HG03095 (cell line): ENCODE measurements around the gene ATP6V1F.

Experiments used
- ATAC-seq: cut with Tn5 transposase; IDR thresholded peaks from one replicate; pipeline ENCODE4 v1.9.1; 2021; ENCODE audit warnings: moderate library complexity; ENCODE audit not compliant: unreplicated experiment

ATP6V1F gene

GRCh38 chr7:128848289-128849155, 14.1 kb upstream of the ATP6V1F start:
- ATAC-seq = no peak

DNA sequence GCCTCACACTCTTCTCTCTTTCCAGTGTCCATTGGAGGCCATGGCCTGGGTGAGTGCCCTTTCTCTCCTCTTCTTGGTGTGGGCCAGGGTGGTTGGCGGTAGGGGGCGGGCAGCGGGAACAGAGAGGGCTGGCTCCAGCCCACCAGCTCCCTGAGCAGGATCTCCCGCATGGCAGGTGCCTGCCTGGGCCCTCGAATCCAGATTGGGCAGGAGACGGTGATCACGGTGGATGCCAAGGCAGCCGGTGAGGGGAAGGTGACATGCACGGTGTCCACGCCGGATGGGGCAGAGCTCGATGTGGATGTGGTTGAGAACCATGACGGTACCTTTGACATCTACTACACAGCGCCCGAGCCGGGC, 13.5 kb upstream of the ATP6V1F start:
- ATAC-seq = no peak

GRCh38 chr7:128849804-128850490, 12.7 kb upstream of the ATP6V1F start:
- no peak for ATAC-seq

- ATAC-seq = no peak
Observed at GRCh38 chr7:128852537-128853254, 10.0 kb upstream of the ATP6V1F start.

DNA sequence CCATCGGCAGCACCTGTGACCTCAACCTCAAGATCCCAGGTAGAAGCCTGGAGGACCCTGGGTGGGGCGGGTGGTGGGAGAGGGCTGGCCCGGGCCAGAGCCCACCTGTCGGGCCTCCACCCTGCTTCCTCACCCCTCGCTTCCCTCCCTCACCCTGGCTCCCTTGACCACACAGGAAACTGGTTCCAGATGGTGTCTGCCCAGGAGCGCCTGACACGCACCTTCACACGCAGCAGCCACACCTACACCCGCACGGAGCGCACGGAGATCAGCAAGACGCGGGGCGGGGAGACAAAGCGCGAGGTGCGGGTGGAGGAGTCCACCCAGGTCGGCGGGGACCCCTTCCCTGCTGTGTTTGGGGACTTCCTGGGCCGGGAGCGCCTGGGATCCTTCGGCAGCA, 8.9 kb upstream of the ATP6V1F start:
- ATAC-seq = no peak

- no peak for ATAC-seq
Observed at GRCh38 chr7:128854396-128854795, 8.3 kb upstream of the ATP6V1F start.

DNA sequence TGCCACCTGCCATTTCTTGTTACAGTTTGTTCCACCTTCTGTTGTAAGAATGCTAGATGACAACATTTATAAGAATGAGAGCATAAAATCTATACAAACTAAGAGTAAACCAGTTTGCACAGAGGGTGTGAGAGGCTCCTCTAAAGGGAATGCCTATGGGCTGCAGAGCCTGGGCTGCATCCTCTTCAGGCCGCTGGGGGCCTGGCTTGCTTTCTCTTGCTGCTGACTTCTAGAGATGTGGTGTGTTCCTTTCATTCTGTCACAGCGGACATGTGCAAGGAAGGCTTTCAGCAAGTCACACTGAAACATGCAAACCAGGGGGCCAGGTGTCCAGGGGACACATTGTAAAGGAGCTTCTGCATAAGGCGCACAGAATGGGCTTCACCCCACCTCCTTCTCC, 7.1 kb upstream of the ATP6V1F start:
- no peak for ATAC-seq

DNA sequence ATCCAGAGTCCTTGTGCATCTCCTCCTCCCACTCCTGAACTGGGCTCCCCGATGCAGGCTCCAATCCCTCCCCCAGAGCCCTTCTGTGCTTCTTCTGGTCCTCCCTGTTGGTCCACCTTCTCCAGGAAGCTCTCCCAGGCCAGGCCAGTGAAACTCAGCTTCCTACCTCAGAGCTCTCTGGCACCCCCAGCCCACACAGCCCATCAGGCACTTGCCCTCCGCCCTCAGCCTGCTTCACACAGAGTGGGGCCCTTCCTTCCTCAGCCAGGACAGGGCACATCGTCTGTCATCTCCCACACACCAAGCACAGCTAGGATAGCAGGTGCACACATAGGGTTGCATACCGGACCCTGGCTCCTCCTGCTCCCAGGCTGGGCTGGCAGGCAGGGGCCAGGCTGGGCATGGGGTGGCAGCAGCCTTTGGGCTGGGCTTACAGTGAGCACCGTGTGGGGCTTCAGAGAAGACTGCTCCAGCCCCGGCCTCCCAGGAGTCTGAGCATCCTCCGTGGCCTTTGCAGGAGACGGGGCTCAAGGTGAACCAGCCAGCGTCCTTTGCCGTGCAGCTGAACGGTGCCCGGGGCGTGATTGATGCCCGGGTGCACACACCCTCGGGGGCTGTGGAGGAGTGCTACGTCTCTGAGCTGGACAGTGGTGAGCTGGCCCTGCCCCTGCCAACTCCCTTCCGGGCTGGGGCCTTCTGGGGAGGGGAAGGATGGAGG, 6.5 kb upstream of the ATP6V1F start:
- ATAC-seq = no peak

DNA sequence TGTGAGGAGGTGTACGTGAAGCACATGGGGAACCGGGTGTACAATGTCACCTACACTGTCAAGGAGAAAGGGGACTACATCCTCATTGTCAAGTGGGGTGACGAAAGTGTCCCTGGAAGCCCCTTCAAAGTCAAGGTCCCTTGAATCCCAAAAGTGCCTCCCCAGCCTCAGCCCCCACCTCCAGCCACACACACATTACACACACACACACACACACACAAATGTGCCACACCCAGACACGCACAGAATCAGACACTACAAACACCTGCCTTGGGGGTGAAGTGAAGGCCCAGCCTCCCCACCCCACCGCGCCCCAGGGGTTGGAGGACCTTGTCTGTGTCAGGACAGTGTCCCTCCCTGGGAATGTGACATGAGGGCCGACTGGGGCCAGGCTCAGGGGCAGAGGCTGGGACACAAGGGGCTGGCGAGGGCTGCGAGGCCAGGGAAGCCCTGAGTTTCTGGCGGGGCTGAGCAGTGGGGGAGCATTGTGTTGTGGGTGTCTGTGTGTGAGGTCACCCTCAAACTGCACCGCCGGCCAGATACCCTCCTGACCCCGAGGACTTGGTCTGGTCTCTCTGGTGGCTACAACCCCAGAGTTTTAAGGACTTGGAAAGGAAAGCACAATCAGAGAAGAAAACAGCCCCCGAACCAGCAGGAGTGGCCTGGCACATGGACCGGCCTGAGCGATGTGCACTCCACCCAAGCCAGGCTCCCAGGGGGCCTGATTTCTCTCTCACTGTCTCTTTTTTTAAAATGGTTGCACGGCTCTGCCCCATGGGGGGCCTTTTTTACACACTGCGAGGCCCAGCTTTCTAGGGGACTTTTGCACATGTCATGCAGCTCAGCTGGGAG, 4.0 kb upstream of the ATP6V1F start:
- no peak for ATAC-seq

DNA sequence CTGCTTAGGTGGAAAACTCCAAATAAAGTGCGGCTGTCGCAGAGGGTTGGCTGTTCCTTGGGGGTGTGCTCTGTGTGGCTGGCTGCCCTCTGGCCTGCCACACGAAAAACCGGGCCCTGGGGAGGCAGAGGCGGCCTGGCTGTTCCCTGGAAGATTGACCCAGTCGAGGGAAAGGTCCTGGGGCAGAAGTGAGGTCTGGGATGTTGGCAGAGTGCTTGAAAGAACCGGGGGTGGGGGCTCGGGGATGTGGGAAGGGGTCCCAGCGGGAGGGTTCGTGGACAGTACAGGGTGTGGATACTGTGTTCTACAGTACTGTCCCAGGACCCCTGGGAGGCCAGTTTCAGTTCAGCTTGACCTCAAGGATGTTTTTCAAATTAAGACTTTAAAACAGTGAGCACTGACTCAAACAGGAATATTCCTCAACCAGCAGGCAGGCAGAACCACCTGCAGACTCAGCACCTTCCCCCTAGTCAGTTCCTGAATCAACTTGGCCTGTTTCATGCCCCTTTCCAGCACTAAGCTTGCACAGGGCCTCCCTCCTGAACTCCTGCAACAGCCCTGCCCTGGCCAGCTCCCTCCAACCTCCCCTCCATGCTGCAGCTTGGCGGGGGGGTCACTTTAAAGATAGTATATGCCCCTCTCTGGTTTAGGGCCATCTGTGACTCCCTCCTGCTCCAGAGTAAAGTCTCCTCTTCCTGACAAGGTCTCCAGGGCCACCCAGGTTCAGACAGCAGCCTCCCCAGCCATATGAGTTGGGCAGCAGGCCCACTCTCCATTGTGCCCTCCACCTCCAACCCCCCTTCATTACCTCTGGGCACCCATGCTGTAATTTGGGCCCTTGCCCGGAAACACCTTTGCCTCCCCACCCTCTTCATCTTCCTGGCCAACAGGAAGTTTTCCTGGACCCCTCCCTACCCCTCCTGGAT, 3.2 kb upstream of the ATP6V1F start:
- ATAC-seq = no peak

DNA sequence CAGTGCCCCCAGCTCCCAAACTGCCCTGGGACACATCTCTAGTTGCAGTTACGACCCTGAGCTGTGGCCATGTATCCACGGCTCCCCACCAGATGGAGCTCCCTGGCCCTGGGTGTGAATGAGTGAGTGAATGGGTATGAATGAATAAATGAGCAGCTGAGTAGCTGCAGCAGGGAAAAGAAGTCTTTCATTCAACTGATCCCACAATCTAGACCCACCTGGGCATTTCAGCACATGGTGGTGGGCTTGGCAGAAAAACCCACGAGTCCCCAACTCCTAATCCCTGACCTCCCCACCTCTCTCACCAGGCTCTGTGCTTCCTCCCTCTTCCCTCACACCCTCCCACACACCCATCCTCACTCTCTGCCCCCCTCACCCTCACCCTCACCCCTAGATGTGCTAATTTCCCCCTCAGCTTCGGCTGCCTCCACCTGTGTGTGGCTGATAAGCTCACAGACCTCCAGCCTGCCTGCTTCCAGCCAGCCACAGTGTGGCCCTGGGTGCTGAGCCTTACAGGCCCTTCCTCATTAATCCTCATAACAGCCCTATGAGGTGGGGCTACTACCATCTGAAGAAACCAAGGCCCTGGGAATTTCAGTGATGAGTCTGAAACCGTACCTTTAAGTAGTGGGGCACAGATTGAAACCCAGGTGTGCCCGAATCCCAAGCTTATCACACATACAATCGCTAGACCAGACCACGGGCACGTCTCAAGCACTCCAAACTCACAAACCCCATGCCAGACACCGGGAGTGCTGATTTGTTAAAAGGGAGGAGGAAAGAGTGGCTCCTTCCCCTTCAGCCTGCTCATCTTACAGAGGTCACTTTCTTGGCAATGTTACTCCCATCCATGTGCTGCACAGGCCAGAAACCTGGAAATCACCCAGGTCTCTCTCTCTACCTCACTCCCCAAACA, 2.2 kb upstream of the ATP6V1F start:
- no peak for ATAC-seq

GRCh38 chr7:128861957-128862570, 592 bp upstream of the ATP6V1F start:
- no peak for ATAC-seq

DNA sequence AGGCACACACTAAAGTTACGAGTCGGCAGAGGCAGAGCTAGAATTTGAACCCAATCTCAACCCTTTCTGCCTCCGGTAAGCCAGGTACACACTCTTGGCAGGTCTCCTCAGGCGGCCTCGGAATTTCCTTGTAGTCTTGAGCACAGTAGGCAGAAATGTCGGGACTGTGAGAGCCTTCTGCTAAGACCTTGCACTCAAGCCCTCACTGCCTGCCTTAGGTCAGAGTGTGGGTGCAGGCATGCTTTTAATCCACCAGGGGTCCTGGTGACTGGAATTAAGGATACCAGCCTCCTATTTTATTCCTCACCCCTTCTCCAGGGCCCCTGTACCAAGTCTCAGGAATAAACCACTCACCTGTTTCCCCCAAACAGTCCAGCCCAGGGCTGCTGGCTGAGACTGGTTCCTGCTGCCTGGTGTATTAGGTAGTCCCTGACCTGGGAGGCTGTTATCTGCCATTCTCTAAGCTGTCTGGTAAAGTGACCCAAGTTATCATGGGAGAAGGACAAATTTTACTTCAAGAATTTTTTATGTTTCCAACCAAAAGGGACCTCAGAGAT, 855 bp downstream of the ATP6V1F start:
- peak; percentile 37 for ATAC-seq

- no peak for ATAC-seq
Observed at GRCh38 chr7:128865303-128865702, 2.6 kb downstream of the ATP6V1F start.

GRCh38 chr7:128865996-128866877, 3.6 kb downstream of the ATP6V1F start:
- no peak for ATAC-seq

GRCh38 chr7:128867241-128867640, 4.6 kb downstream of the ATP6V1F start:
- no peak for ATAC-seq
